SK-N-SH treated with all-trans-retinoic acid at 6 μM for 48 hours (cell line): ENCODE measurements around the gene PLPPR2.

ENCODE experiments used
- BACH2 ChIP-seq: fragments of 250-450 bp; sonication (Bioruptor Pico); IDR thresholded peaks from 2 replicates; pipeline ENCODE4 v1.9.0; 2021; ENCODE audit warnings: mild to moderate bottlenecking, borderline replicate concordance
- GLIS3 ChIP-seq: fragments of 250-450 bp; sonication (Bioruptor Pico); IDR thresholded peaks from 2 replicates; pipeline ENCODE4 v1.5.0; 2020; ENCODE audit warnings: mild to moderate bottlenecking, moderate library complexity
- ISL1 ChIP-seq: fragments of 250-450 bp; sonication (Bioruptor Pico); IDR thresholded peaks from 2 replicates; pipeline ENCODE4 v2.1.2; 2022; ENCODE audit warnings: mild to moderate bottlenecking, moderate library complexity
- ZC3H10 ChIP-seq: fragments of 250-450 bp; sonication (Bioruptor Pico); IDR thresholded peaks from 2 replicates; pipeline ENCODE4 v1.5.1; 2021; ENCODE audit warnings: mild to moderate bottlenecking, moderate library complexity
- ZFP30 ChIP-seq: fragments of 450-650 bp; formaldehyde crosslinking; IDR thresholded peaks from 2 replicates; pipeline ENCODE4 v1.5.0; 2022; ENCODE audit warnings: mild to moderate bottlenecking, moderate library complexity
- ZNF70 ChIP-seq: fragments of 450-650 bp; formaldehyde crosslinking; IDR thresholded peaks from 2 replicates; pipeline ENCODE4 v1.5.0; 2020; ENCODE audit warnings: mild to moderate bottlenecking, moderate library complexity
- ZNF8 ChIP-seq: fragments of 450-650 bp; formaldehyde crosslinking; IDR thresholded peaks from 2 replicates; pipeline ENCODE4 v1.5.0; 2020; ENCODE audit warnings: mild to moderate bottlenecking, moderate library complexity
- TF ChIP-seq, protein P1 (sequence below): fragments of 250-450 bp; sonication (Bioruptor Pico); IDR thresholded peaks from 2 replicates; pipeline ENCODE4 v1.8.0; 2020; ENCODE audit warnings: mild to moderate bottlenecking, moderate library complexity, borderline replicate concordance
- TF ChIP-seq, protein P2 (sequence below): fragments of 250-450 bp; sonication (Bioruptor Pico); IDR thresholded peaks from 2 replicates; pipeline ENCODE4 v1.5.1; 2020; ENCODE audit warnings: low read depth, mild to moderate bottlenecking, moderate library complexity
- TF ChIP-seq, protein P3 (sequence below): fragments of 250-450 bp; sonication (Bioruptor Pico); IDR thresholded peaks from 2 replicates; pipeline ENCODE4 v1.5.0; 2020; ENCODE audit warnings: mild to moderate bottlenecking, moderate library complexity

DNA sequence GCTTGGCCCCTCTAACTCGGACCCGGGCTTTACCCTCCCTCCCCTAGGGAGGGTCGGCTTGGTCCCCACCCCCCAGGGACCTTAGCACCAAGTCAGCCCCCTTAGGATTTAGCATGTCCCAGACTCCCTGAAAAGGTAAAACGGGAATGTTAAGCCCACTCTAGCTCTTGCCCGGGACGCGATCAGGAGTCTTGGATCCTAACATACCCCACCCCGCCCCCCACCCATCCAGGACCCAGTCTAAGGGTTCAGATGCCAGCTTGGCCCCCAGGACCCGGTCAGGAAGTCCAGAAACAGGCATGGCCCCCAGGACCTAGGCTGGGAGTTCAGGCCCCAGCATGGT is 28.4 kb downstream of the PLPPR2 start:
- TF ChIP-seq, protein P1, sequence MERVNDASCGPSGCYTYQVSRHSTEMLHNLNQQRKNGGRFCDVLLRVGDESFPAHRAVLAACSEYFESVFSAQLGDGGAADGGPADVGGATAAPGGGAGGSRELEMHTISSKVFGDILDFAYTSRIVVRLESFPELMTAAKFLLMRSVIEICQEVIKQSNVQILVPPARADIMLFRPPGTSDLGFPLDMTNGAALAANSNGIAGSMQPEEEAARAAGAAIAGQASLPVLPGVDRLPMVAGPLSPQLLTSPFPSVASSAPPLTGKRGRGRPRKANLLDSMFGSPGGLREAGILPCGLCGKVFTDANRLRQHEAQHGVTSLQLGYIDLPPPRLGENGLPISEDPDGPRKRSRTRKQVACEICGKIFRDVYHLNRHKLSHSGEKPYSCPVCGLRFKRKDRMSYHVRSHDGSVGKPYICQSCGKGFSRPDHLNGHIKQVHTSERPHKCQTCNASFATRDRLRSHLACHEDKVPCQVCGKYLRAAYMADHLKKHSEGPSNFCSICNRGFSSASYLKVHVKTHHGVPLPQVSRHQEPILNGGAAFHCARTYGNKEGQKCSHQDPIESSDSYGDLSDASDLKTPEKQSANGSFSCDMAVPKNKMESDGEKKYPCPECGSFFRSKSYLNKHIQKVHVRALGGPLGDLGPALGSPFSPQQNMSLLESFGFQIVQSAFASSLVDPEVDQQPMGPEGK (CRISPR knock-in tag): no peak
- TF ChIP-seq, protein P2, sequence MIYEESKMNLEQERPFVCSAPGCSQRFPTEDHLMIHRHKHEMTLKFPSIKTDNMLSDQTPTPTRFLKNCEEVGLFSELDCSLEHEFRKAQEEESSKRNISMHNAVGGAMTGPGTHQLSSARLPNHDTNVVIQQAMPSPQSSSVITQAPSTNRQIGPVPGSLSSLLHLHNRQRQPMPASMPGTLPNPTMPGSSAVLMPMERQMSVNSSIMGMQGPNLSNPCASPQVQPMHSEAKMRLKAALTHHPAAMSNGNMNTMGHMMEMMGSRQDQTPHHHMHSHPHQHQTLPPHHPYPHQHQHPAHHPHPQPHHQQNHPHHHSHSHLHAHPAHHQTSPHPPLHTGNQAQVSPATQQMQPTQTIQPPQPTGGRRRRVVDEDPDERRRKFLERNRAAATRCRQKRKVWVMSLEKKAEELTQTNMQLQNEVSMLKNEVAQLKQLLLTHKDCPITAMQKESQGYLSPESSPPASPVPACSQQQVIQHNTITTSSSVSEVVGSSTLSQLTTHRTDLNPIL (CRISPR knock-in tag): no peak
- TF ChIP-seq GLIS3 (CRISPR knock-in tag): no peak
- no peak for TF ChIP-seq ISL1 (CRISPR knock-in tag)
- TF ChIP-seq ZNF8 (CRISPR knock-in tag): no peak
- TF ChIP-seq ZC3H10: no peak
- TF ChIP-seq BACH2 (CRISPR knock-in tag): no peak
- TF ChIP-seq, protein P3, sequence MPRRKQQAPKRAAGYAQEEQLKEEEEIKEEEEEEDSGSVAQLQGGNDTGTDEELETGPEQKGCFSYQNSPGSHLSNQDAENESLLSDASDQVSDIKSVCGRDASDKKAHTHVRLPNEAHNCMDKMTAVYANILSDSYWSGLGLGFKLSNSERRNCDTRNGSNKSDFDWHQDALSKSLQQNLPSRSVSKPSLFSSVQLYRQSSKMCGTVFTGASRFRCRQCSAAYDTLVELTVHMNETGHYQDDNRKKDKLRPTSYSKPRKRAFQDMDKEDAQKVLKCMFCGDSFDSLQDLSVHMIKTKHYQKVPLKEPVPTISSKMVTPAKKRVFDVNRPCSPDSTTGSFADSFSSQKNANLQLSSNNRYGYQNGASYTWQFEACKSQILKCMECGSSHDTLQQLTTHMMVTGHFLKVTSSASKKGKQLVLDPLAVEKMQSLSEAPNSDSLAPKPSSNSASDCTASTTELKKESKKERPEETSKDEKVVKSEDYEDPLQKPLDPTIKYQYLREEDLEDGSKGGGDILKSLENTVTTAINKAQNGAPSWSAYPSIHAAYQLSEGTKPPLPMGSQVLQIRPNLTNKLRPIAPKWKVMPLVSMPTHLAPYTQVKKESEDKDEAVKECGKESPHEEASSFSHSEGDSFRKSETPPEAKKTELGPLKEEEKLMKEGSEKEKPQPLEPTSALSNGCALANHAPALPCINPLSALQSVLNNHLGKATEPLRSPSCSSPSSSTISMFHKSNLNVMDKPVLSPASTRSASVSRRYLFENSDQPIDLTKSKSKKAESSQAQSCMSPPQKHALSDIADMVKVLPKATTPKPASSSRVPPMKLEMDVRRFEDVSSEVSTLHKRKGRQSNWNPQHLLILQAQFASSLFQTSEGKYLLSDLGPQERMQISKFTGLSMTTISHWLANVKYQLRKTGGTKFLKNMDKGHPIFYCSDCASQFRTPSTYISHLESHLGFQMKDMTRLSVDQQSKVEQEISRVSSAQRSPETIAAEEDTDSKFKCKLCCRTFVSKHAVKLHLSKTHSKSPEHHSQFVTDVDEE: no peak
- TF ChIP-seq ZFP30 (CRISPR knock-in tag): no peak
- no peak for TF ChIP-seq ZNF70
